HepG2 (cell line): ENCODE results near the gene PODN. TPM values are rescaled to one million over a fixed set of nuclear protein-coding genes. Genes with fewer than 3 reads are reported as not detected.

Experiments
- ATAC-seq: fragments of 200-7000 bp; cut with Tn5 transposase; 3 replicates; pipeline ENCODE4 v1.9.1; 2020; ENCODE audit warnings: mild to moderate bottlenecking, moderate library complexity
- BruUV-seq: library from RNA; stranded (reverse); fragments of 400-500 nt; replicated peaks from 2 replicates; lab custom pipeline; 2021; lab: Mats Ljungman, UMichigan
- CTCF ChIA-PET: fragments of 300-600 bp; formaldehyde crosslinking; extraction: SDS; loops from one replicate; lab custom pipeline; 2021; ENCODE audit warnings: low total read pairs, inconsistent platforms, low intra/inter-chr PET ratio; lab: Yijun Ruan, JAX
- POLR2A ChIA-PET: fragments of 350-600 bp; sonication (Branson Sonifier 250); formaldehyde crosslinking; loops from one replicate; lab custom pipeline; 2020; ENCODE audit warnings: antibody characterized with exemption, inconsistent platforms; lab: Yijun Ruan, JAX
- DNase-seq: peaks from one replicate; pipeline ENCODE4 v3.0.0-alpha.2; 2015; ENCODE audit warnings: low spot score
- FAIRE-seq: peaks from 3 replicates; lab custom pipeline; 2011; peaks lifted over from hg19 to GRCh38; lab: Jason Lieb, UNC
- H2AFZ ChIP-seq: one replicate; pipeline ENCODE4 v1.6.1; 2011; ENCODE audit warnings: low read length, inconsistent platforms
- H3K27ac ChIP-seq: fragments of 300-600 bp; 3 replicates; pipeline ENCODE4 v1.8.0; 2011; ENCODE audit warnings: mixed run types, mild to moderate bottlenecking, mixed read lengths, low read length, inconsistent platforms; ENCODE audit not compliant: insufficient read depth; ENCODE audit errors: extremely low read length
- H3K27me3 ChIP-seq, 2 experiments: fragments of 200-600 bp in 1 of 2; 2 replicates in 1 of 2; 3 replicates in 1 of 2; pipeline versions ENCODE4 v1.6.0 to v1.8.0; 2011; ENCODE audit warnings: low read length in 2 of 2, mild to moderate bottlenecking in 2 of 2, moderate library complexity in 2 of 2, inconsistent platforms in 1 of 2; ENCODE audit not compliant: insufficient read depth in 2 of 2, control insufficient read depth in 1 of 2
- H3K36me3 ChIP-seq, 2 experiments: fragments of 200-600 bp in 1 of 2; replicated peaks in 1 of 2; 2 replicates in 1 of 2; 3 replicates in 1 of 2; pipeline versions ENCODE4 v1.5.1 to v1.8.0; 2011; ENCODE audit warnings: low read length in 2 of 2, inconsistent platforms in 1 of 2; ENCODE audit not compliant: insufficient read depth in 2 of 2, control insufficient read depth in 1 of 2
- H3K4me1 ChIP-seq: 2 replicates; pipeline ENCODE4 v1.5.1; 2012; ENCODE audit warnings: low read length, inconsistent platforms; ENCODE audit not compliant: insufficient read depth
- H3K4me2 ChIP-seq: 2 replicates; pipeline ENCODE4 v1.6.0; 2011; ENCODE audit warnings: low read depth, low read length, inconsistent platforms
- H3K4me3 ChIP-seq, 3 experiments: fragments of 200-600 bp in 1 of 3; sonication (generic), shearing (Covaris generic) in 1 of 3; replicated peaks in 1 of 3; 2 replicates each; pipeline ENCODE4 v1.5.1; 2011 to 2016; ENCODE audit warnings: low read length in 3 of 3, inconsistent platforms in 2 of 3, low read depth in 2 of 3, mild to moderate bottlenecking in 2 of 3, control low read depth in 1 of 3, mixed read lengths in 1 of 3; ENCODE audit not compliant: insufficient read depth in 1 of 3
- H3K79me2 ChIP-seq: one replicate; pipeline ENCODE4 v1.6.1; 2011; ENCODE audit warnings: low read length, inconsistent platforms; ENCODE audit not compliant: insufficient read depth
- H3K9ac ChIP-seq: 2 replicates; pipeline ENCODE4 v1.6.0; 2011; ENCODE audit warnings: mild to moderate bottlenecking, low read depth, low read length, inconsistent platforms; ENCODE audit not compliant: insufficient read depth
- H3K9me3 ChIP-seq: 2 replicates; pipeline ENCODE4 v1.5.1; 2012; ENCODE audit warnings: mild to moderate bottlenecking, low read length
- H4K20me1 ChIP-seq: 2 replicates; pipeline ENCODE4 v1.6.0; 2011; ENCODE audit warnings: inconsistent platforms, mild to moderate bottlenecking, low read length, moderate library complexity; ENCODE audit not compliant: insufficient read depth
- CBX2 ChIP-seq, 2 experiments: fragments of 200-600 bp in 1 of 2; sonication (generic); formaldehyde crosslinking in 1 of 2; IDR thresholded peaks; 2 replicates each; pipeline versions ENCODE4 v1.7.0 to v1.8.1; 2018 to 2022; ENCODE audit warnings: low read depth in 2 of 2, low read length in 1 of 2, mild to moderate bottlenecking in 1 of 2, missing genetic modification reagents in 1 of 2
- EED ChIP-seq: sonication (generic); formaldehyde crosslinking; IDR thresholded peaks from 2 replicates; pipeline ENCODE4 v1.5.0; 2020; ENCODE audit warnings: mild to moderate bottlenecking, missing genetic modification reagents
- ELF1 ChIP-seq: sonication (generic); formaldehyde crosslinking; IDR thresholded peaks from 2 replicates; pipeline ENCODE4 v1.4.0; 2020; ENCODE audit warnings: missing genetic modification reagents
- IKZF4 ChIP-seq: sonication (generic); formaldehyde crosslinking; IDR thresholded peaks from 2 replicates; pipeline ENCODE4 v1.5.1; 2020; ENCODE audit warnings: borderline replicate concordance, mild to moderate bottlenecking, low read depth, missing genetic modification reagents; ENCODE audit errors: not compliant biosample characterization
- JARID2 ChIP-seq: sonication (generic); formaldehyde crosslinking; IDR thresholded peaks from 2 replicates; pipeline ENCODE4 v1.8.1; 2023; ENCODE audit warnings: missing genetic modification reagents, inconsistent platforms; ENCODE audit not compliant: insufficient replicate concordance
- MZF1 ChIP-seq: sonication (generic); formaldehyde crosslinking; IDR thresholded peaks from 2 replicates; pipeline ENCODE4 v1.8.1; 2023; ENCODE audit warnings: mild to moderate bottlenecking, missing genetic modification reagents, borderline replicate concordance
- SOX6 ChIP-seq, 2 experiments: fragments of 450-650 bp in 1 of 2; sonication (generic) in 1 of 2; formaldehyde crosslinking in 1 of 2; IDR thresholded peaks; 2 replicates each; pipeline versions ENCODE4 v1.4.0 to v1.6.1; 2017 to 2020; ENCODE audit warnings: antibody characterized with exemption in 1 of 2, mild to moderate bottlenecking in 1 of 2, missing genetic modification reagents in 1 of 2
- TEAD3 ChIP-seq: optimal IDR thresholded peaks from 2 replicates; pipeline ENCODE3; 2016; ENCODE audit warnings: borderline replicate concordance
- ZNF687 ChIP-seq: sonication (generic); formaldehyde crosslinking; IDR thresholded peaks from 2 replicates; pipeline ENCODE4 v1.5.1; 2020; ENCODE audit warnings: mild to moderate bottlenecking, missing genetic modification reagents, moderate library complexity
- ZNF768 ChIP-seq: sonication (generic); formaldehyde crosslinking; IDR thresholded peaks from 2 replicates; pipeline ENCODE4 v1.4.0; 2020; ENCODE audit warnings: missing genetic modification reagents
- ZNF780A ChIP-seq: sonication (generic); formaldehyde crosslinking; IDR thresholded peaks from 2 replicates; pipeline ENCODE4 v1.8.0; 2022; ENCODE audit warnings: mild to moderate bottlenecking, missing genetic modification reagents, moderate library complexity
- ZNF841 ChIP-seq: sonication (generic); formaldehyde crosslinking; IDR thresholded peaks from 2 replicates; pipeline ENCODE4 v1.8.1; 2023; ENCODE audit warnings: missing genetic modification reagents, borderline replicate concordance
- WGBS: methylation state at CpG from one replicate; pipeline ENCODE4 v1.1.6; 2017; ENCODE audit warnings: low lambda C conversion rate; 5-methylcytosine and 5-hydroxymethylcytosine counted together
- in situ Hi-C: cut with HindIII; loops from 2 replicates; pipeline ENCODE4 v1.10.0; 2017; ENCODE audit warnings: low pct_unique_long_range_greater_than_20kb; ENCODE audit not compliant: extremely low pct_ligation_motif_present
- intact Hi-C: fragments of 100-400 bp; cut with micrococcal nuclease; formaldehyde crosslinking; loops from one replicate; pipeline ENCODE4 v1.10.0; 2022; ENCODE audit not compliant: unreplicated experiment
- polyA plus RNA-seq, 8 experiments: library from polyadenylated mRNA; depleted of rRNA in 3 of 8; stranded (reverse) in 7 of 8; unstranded in 1 of 8; fragments of >200 nt; fragmentation: Illumina TruSeq in 4 of 8; extraction: Trizol in 4 of 8; gene quantifications; 2 replicates each; pipeline versions ENCODE4 v1.2.1 to v1.2.3, GENCODE V29; 2011 to 2016; ENCODE audit warnings: low read depth in 4 of 8, missing spikeins in 1 of 8, mixed read lengths in 1 of 8; ENCODE audit not compliant: insufficient read depth in 1 of 8
- total RNA-seq, 5 experiments: library from RNA; depleted of rRNA; stranded (reverse); fragments of >200 nt; fragmentation: Illumina TruSeq; extraction: Trizol; gene quantifications; 2 replicates each; pipeline ENCODE4 v1.2.3, GENCODE V29; 2016; ENCODE audit warnings: low read depth in 1 of 5
- TF ChIP-seq, protein P1 (sequence below): sonication (generic); formaldehyde crosslinking; IDR thresholded peaks from 2 replicates; pipeline ENCODE4 v1.9.0; 2021; ENCODE audit warnings: missing genetic modification reagents, mild to moderate bottlenecking, borderline replicate concordance

PODN gene
- total and polyA plus RNA-seq, 2 of the 13 experiments (the other 11 are each of a cell fraction or from before 2014, with no cell fraction given) = 0.13 TPM; not detected in 1

GRCh38 chr1:53093451-53093754 lies 31.4 kb downstream of the PODN start:
- no peaks in the 10 kb centered on the region for H4K20me1 ChIP-seq
- no peak overlapping the region for H3K4me3 ChIP-seq
- ATAC-seq (no peak), FAIRE-seq (no peak), DNase-seq (no peak)
- no peak overlapping the region for H3K27ac ChIP-seq
- TF ChIP-seq ZNF768 (CRISPR knock-in tag) = peak; percentile 56; the same call in 1 of the 2 replicates
- TF ChIP-seq ZNF780A = no peak
- no peak for TF ChIP-seq JARID2 (CRISPR knock-in tag)
- TF ChIP-seq SOX6 (IDR thresholded peaks at IDR 0.05) = no peak
- TF ChIP-seq SOX6 (CRISPR knock-in tag; IDR thresholded peaks at IDR 0.05) = no peak
- TF ChIP-seq EED = no peak
- no peak for TF ChIP-seq TEAD3 (CRISPR knock-in tag)
- TF ChIP-seq CBX2 (IDR thresholded peaks at IDR 0.05; ENCODE audit: low read depth, low read length) = no peak
- 0 out of 2 replicates have a peak, but pooled peaks have one; percentile 13 for TF ChIP-seq CBX2 (CRISPR knock-in tag; IDR thresholded peaks at IDR 0.05; ENCODE audit: low read depth)
- TF ChIP-seq ZNF687 = peak; percentile 11; the same call in 1 of the 2 replicates
- TF ChIP-seq ELF1 (CRISPR knock-in tag) = no peak
- no peak for TF ChIP-seq ZNF841 (CRISPR knock-in tag)
- TF ChIP-seq, protein P1, sequence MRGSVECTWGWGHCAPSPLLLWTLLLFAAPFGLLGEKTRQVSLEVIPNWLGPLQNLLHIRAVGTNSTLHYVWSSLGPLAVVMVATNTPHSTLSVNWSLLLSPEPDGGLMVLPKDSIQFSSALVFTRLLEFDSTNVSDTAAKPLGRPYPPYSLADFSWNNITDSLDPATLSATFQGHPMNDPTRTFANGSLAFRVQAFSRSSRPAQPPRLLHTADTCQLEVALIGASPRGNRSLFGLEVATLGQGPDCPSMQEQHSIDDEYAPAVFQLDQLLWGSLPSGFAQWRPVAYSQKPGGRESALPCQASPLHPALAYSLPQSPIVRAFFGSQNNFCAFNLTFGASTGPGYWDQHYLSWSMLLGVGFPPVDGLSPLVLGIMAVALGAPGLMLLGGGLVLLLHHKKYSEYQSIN (CRISPR knock-in tag) = no peak
- no peak for TF ChIP-seq MZF1 (CRISPR knock-in tag)
- no peak for TF ChIP-seq IKZF4
- in situ Hi-C loops = no loop called here
- no peak overlapping the region for H3K9ac ChIP-seq
- WGBS = 78% methylated on average over 7 of the region's 8 CpGs
- no TSS peak for BruUV-seq
- peak overlapping the region; percentile 14; the same call in 1 of the 2 replicates for H3K4me2 ChIP-seq
- ChIA-PET CTCF (no interaction called here), POLR2A (interaction anchor here (0.5 to 0.7 kb wide), 2 partner anchors 52 to 79 kb away, joined by 3 to 4 read pairs; no protein-coding TSS in a partner anchor)
- H3K79me2 ChIP-seq = no peaks in the 10 kb centered on the region
- intact Hi-C loops = no loop called here
- no peaks in the 10 kb centered on the region for H3K36me3 ChIP-seq
- peaks cover 29% of the 10 kb centered on the region for H3K9me3 ChIP-seq
- H2AFZ ChIP-seq = no peak overlapping the region
- H3K4me1 ChIP-seq = peaks cover 66% of the 10 kb centered on the region
- H3K27me3 ChIP-seq = peaks cover 9 to 21% of the 10 kb centered on the region in 2 experiments; a peak in 3 of 5 replicates
